ENCODE measurements around the gene COL6A5.
A peak's percentile ranks its signal among the peaks of the same experiment; 100 is the strongest.
"Not testable (repeated sequence)": the region's sequence is repeated elsewhere in the genome, so short reads cannot be mapped to it uniquely, and the experiment has no call there.

Gene COL6A5

DNA sequence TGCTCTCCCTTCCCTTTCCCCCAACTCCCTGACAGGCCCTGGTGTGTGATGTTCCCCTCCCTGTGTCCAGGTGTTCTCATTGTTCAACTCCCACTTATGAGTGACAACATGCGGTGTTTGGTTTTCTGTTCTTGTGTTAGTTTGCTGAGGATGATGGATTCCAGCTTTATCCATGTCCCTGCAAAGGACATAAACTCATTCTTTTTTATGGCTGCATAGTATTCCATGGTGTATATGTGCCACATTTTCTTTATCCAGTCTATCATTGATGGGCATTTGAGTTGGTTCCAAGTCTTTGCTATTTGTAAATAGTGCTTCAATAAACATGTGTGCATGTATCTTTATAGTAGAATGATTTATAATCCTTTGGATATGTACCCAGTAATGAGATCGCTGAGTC lies 2.8 kb downstream of the COL6A5 start:
- H3K9me3 ChIP-seq (ENCODE audit: control insufficient read depth, low read length); H3K9ac ChIP-seq (ENCODE audit: low read length); H3K36me3 ChIP-seq (ENCODE audit: control insufficient read depth, insufficient read depth, low read length, severe bottlenecking); H3K4me3 ChIP-seq (ENCODE audit: low read length); DNase-seq (ENCODE audit: low read depth); H3K4me1 ChIP-seq (ENCODE audit: control insufficient read depth, insufficient read depth, low read length): not testable (repeated sequence)
- H3K27me3 ChIP-seq (replicated peaks; ENCODE audit: control insufficient read depth, insufficient read depth, low read length), result peaks cover 39% of the 10 kb centered on the region

DNA sequence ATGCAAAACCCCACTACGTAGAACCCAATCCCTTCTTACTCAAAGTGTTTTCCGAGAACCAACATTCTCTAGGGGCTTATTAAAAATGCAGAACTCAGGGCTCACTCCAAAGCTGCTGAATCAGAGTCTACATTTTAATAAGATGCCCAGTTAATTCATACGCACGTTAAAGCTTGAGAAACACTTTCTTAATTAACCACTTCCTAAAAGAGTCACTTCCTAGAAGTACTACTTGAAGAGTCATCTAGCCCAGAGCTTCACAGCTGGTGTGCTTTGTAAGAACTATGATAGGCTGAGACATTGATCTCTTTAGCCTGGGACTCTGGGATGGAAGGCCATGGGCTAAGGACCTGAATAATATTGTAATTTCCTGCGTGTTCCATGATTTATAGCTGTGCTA lies 9.0 kb downstream of the COL6A5 start:
- Histone ChIP-seq H3K4me1 (ENCODE audit: control insufficient read depth, insufficient read depth, low read length) (no peaks in the 10 kb centered on the region), H3K9ac (ENCODE audit: low read length) (no peak overlapping the region), H3K9me3 (ENCODE audit: control insufficient read depth, low read length) (peaks cover 3% of the 10 kb centered on the region), H3K27me3 (replicated peaks; ENCODE audit: control insufficient read depth, insufficient read depth, low read length) (no peaks in the 10 kb centered on the region), H3K36me3 (ENCODE audit: control insufficient read depth, insufficient read depth, low read length, severe bottlenecking) (no peaks in the 10 kb centered on the region), H3K4me3 (ENCODE audit: low read length) (no peak overlapping the region)
- DNase-seq (ENCODE audit: low read depth), result no peak

DNA sequence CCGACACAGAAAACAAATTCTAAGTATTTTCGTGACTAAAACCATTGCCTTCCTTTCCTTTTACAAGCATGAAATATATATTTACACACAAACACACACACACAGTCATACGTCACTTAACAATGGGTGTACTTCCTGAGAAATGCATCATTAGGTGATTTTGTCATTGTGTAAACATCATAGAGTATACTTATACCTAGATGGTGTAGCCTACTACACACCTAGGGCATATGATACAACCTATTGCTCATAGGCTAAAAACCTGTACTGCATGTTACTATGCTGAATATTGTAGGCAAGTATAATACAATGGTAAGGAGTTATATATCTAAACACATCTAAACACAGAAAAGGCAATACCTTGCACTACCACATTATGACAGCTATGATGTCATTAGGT lies 28.6 kb downstream of the COL6A5 start:
- H3K36me3 ChIP-seq (ENCODE audit: control insufficient read depth, insufficient read depth, low read length, severe bottlenecking), result no peaks in the 10 kb centered on the region
- DNase-seq (ENCODE audit: low read depth), result no peak
- no peak overlapping the region for H3K9ac ChIP-seq (ENCODE audit: low read length)
- H3K27me3 ChIP-seq (replicated peaks; ENCODE audit: control insufficient read depth, insufficient read depth, low read length), result peaks cover 8% of the 10 kb centered on the region
- H3K4me1 ChIP-seq (ENCODE audit: control insufficient read depth, insufficient read depth, low read length), result no peaks in the 10 kb centered on the region
- no peaks in the 10 kb centered on the region for H3K9me3 ChIP-seq (ENCODE audit: control insufficient read depth, low read length)
- no peak overlapping the region for H3K4me3 ChIP-seq (ENCODE audit: low read length)

GRCh38 chr3:130374908-130375307 lies 29.4 kb downstream of the COL6A5 start:
- Histone ChIP-seq H3K4me3 (ENCODE audit: low read length) (no peak overlapping the region), H3K36me3 (ENCODE audit: control insufficient read depth, insufficient read depth, low read length, severe bottlenecking) (no peaks in the 10 kb centered on the region), H3K9ac (ENCODE audit: low read length) (no peak overlapping the region), H3K9me3 (ENCODE audit: control insufficient read depth, low read length) (no peaks in the 10 kb centered on the region), H3K4me1 (ENCODE audit: control insufficient read depth, insufficient read depth, low read length) (no peaks in the 10 kb centered on the region), H3K27me3 (replicated peaks; ENCODE audit: control insufficient read depth, insufficient read depth, low read length) (peaks cover 8% of the 10 kb centered on the region)
- no peak for DNase-seq (ENCODE audit: low read depth)

- DNase-seq (ENCODE audit: low read depth), result no peak
These were observed 32.6 kb downstream of the COL6A5 start for GRCh38 chr3:130377960-130378676.

DNA sequence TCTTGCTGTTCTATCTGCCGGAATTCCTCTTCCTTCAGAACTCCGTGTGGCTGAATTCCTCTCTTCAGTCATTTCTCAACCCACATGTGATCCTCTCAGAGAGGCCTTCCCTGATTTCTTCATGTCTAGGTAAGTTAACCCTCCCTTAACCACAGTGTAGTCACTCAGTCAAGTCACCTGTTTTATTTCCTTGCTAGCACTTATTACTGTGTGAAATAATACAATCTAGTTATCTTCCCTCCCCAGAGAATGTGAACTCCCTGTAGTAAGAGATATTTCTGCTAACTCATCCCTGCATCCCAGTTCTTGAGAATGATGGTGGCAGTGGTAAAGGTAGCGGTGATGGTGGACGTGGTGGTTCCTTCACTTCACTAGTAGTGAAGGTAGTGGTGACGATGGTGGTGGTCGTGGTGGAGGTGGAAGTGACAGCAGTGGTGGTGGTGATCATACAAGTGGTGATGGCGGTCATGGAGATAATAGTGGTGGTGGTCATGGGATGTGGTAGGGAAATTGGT lies 33.3 kb downstream of the COL6A5 start:
- no peak overlapping the region for H3K4me3 ChIP-seq (ENCODE audit: low read length)
- H3K36me3 ChIP-seq (ENCODE audit: control insufficient read depth, insufficient read depth, low read length, severe bottlenecking), result no peaks in the 10 kb centered on the region
- no peak for DNase-seq (ENCODE audit: low read depth)

More at GRCh38 chr3:130377960-130378676, 32.6 kb downstream of the COL6A5 start:
- Histone ChIP-seq H3K36me3 (ENCODE audit: control insufficient read depth, insufficient read depth, low read length, severe bottlenecking) (no peaks in the 10 kb centered on the region), H3K4me3 (ENCODE audit: low read length) (no peak overlapping the region), H3K9me3 (ENCODE audit: control insufficient read depth, low read length) (no peaks in the 10 kb centered on the region), H3K27me3 (replicated peaks; ENCODE audit: control insufficient read depth, insufficient read depth, low read length) (peaks cover 8% of the 10 kb centered on the region), H3K4me1 (ENCODE audit: control insufficient read depth, insufficient read depth, low read length) (no peaks in the 10 kb centered on the region), H3K9ac (ENCODE audit: low read length) (no peak overlapping the region)

DNA sequence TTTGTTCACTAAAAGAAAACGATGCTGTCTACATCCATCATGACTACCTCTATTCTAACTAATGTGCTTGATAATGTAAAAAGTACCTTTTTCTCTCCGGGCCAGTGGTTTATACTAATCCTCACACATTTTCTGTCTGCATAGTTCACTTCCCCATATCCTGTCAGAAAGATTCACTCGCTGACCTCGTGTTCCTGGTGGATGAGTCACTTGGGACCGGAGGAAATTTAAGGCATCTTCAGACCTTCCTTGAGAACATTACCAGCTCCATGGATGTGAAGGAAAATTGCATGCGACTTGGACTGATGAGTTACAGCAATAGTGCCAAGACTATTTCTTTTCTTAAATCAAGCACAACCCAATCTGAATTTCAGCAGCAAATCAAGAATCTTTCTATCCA lies 33.8 kb downstream of the COL6A5 start:
- Histone ChIP-seq H3K9ac (ENCODE audit: low read length) (no peak overlapping the region), H3K36me3 (ENCODE audit: control insufficient read depth, insufficient read depth, low read length, severe bottlenecking) (no peaks in the 10 kb centered on the region)
- peak; percentile 4 for DNase-seq (ENCODE audit: low read depth)

More for the DNA sequence above, 33.3 kb downstream of the COL6A5 start:
- Histone ChIP-seq H3K4me1 (ENCODE audit: control insufficient read depth, insufficient read depth, low read length) (no peaks in the 10 kb centered on the region), H3K27me3 (replicated peaks; ENCODE audit: control insufficient read depth, insufficient read depth, low read length) (peaks cover 8% of the 10 kb centered on the region), H3K9ac (ENCODE audit: low read length) (no peak overlapping the region), H3K9me3 (ENCODE audit: control insufficient read depth, low read length) (no peaks in the 10 kb centered on the region)

DNA sequence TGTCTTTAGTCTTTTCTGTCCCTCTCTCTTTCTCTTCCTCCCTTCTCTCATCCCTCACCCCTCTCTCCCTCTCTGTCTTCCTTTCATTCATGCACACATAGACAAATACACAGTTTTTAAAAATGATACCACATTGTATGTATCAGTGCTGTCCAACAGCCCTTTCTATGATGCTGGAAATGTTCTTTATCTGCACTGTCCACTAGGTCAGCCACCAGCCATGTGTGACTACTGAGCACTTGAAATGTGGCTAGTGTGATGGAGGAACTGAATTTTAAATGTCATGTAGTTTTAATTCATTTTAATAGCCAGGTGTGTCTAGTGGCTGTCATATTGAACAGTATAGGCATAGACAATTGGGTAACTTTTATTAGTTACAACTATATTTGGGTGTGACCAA lies 34.9 kb downstream of the COL6A5 start:
- no peak for DNase-seq (ENCODE audit: low read depth)
- H3K36me3 ChIP-seq (ENCODE audit: control insufficient read depth, insufficient read depth, low read length, severe bottlenecking), result no peaks in the 10 kb centered on the region
- H3K27me3 ChIP-seq (replicated peaks; ENCODE audit: control insufficient read depth, insufficient read depth, low read length), result peaks cover 4% of the 10 kb centered on the region
- no peaks in the 10 kb centered on the region for H3K9me3 ChIP-seq (ENCODE audit: control insufficient read depth, low read length)
- no peaks in the 10 kb centered on the region for H3K4me1 ChIP-seq (ENCODE audit: control insufficient read depth, insufficient read depth, low read length)
- H3K4me3 ChIP-seq (ENCODE audit: low read length), result no peak overlapping the region
- no peak overlapping the region for H3K9ac ChIP-seq (ENCODE audit: low read length)

More for the DNA sequence above, 33.8 kb downstream of the COL6A5 start:
- H3K9me3 ChIP-seq (ENCODE audit: control insufficient read depth, low read length), result no peaks in the 10 kb centered on the region
- no peaks in the 10 kb centered on the region for H3K4me1 ChIP-seq (ENCODE audit: control insufficient read depth, insufficient read depth, low read length)
- no peak overlapping the region for H3K4me3 ChIP-seq (ENCODE audit: low read length)
- peaks cover 8% of the 10 kb centered on the region for H3K27me3 ChIP-seq (replicated peaks; ENCODE audit: control insufficient read depth, insufficient read depth, low read length)

GRCh38 chr3:130383424-130383823 lies 38.0 kb downstream of the COL6A5 start:
- Histone ChIP-seq H3K4me1 (ENCODE audit: control insufficient read depth, insufficient read depth, low read length) (no peaks in the 10 kb centered on the region), H3K27me3 (replicated peaks; ENCODE audit: control insufficient read depth, insufficient read depth, low read length) (peaks cover 4% of the 10 kb centered on the region), H3K9me3 (ENCODE audit: control insufficient read depth, low read length) (no peaks in the 10 kb centered on the region), H3K9ac (ENCODE audit: low read length) (no peak overlapping the region), H3K4me3 (ENCODE audit: low read length) (no peak overlapping the region), H3K36me3 (ENCODE audit: control insufficient read depth, insufficient read depth, low read length, severe bottlenecking) (no peaks in the 10 kb centered on the region)
- DNase-seq (ENCODE audit: low read depth), result no peak

DNA sequence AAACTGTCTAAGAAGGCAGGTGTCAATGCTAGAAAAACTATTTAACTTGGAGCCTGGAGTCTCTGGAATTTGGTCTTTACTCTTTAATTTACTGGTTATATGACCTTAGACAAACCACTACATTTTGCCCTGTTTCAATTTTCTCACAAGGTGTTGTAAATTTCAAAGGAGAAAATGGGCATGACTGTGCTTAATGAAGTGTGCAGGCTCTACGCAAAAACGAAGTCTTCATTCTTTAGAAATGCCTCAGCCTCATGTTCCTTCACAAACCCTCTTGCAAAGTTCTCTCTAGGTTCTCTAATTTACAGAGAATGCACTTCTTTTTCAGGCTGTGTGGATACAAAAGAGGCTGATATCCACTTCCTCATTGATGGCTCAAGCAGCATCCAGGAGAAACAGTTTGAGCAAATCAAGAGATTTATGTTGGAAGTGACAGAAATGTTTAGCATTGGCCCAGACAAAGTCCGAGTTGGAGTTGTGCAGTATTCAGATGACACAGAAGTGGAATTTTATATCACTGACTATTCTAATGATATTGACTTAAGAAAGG lies 39.1 kb downstream of the COL6A5 start:
- H3K27me3 ChIP-seq (replicated peaks; ENCODE audit: control insufficient read depth, insufficient read depth, low read length), result no peaks in the 10 kb centered on the region
- no peak overlapping the region for H3K9ac ChIP-seq (ENCODE audit: low read length)
- no peak for DNase-seq (ENCODE audit: low read depth)
- no peaks in the 10 kb centered on the region for H3K36me3 ChIP-seq (ENCODE audit: control insufficient read depth, insufficient read depth, low read length, severe bottlenecking)
- H3K4me3 ChIP-seq (ENCODE audit: low read length), result no peak overlapping the region
- H3K4me1 ChIP-seq (ENCODE audit: control insufficient read depth, insufficient read depth, low read length), result no peaks in the 10 kb centered on the region
- H3K9me3 ChIP-seq (ENCODE audit: control insufficient read depth, low read length), result no peaks in the 10 kb centered on the region

DNA sequence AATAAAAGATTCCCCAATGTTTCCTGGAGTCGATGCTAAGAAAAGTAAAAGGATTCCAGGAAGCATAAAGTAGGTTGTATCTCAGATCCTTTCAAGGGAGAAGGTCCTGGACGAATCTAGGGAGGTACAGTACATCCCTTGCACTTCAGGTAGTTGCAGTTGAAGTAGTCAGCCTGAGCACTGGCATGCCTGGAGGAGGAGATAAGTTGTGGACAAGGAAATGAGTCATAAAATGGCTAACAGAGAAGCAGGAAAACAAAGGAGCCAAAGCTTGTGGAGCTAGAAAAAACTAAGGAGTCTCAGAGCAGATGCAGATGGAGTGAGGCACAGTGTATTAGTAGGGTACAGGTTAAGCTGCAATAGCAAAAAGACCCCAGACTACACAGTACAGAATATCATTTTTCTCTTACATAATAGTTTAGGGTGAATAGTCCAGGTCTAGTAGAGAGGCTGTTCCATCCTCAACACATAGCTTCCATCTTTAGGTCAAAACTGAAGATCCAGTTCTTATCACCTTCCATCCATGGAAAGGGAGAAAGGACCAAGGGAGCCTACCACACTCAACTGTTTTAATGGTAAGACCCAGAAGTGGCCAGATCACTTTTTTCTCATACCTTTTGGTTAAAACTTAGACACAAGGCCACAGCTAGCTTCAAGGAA lies 41.3 kb downstream of the COL6A5 start:
- H3K36me3 ChIP-seq (ENCODE audit: control insufficient read depth, insufficient read depth, low read length, severe bottlenecking), result no peaks in the 10 kb centered on the region
- H3K4me1 ChIP-seq (ENCODE audit: control insufficient read depth, insufficient read depth, low read length), result no peaks in the 10 kb centered on the region
- no peak overlapping the region for H3K9ac ChIP-seq (ENCODE audit: low read length)
- no peaks in the 10 kb centered on the region for H3K9me3 ChIP-seq (ENCODE audit: control insufficient read depth, low read length)
- peak; percentile 7 for DNase-seq (ENCODE audit: low read depth)
- H3K27me3 ChIP-seq (replicated peaks; ENCODE audit: control insufficient read depth, insufficient read depth, low read length), result no peaks in the 10 kb centered on the region
- H3K4me3 ChIP-seq (ENCODE audit: low read length), result no peak overlapping the region
